ENCODE results near the gene RNF38. TPM values are rescaled to one million over a fixed set of nuclear protein-coding genes. Genes with fewer than 3 reads are reported as not detected.

RNF38 gene
- polyA plus RNA-seq, 1 donor from 2014 or later: 61.9 TPM

DNA sequence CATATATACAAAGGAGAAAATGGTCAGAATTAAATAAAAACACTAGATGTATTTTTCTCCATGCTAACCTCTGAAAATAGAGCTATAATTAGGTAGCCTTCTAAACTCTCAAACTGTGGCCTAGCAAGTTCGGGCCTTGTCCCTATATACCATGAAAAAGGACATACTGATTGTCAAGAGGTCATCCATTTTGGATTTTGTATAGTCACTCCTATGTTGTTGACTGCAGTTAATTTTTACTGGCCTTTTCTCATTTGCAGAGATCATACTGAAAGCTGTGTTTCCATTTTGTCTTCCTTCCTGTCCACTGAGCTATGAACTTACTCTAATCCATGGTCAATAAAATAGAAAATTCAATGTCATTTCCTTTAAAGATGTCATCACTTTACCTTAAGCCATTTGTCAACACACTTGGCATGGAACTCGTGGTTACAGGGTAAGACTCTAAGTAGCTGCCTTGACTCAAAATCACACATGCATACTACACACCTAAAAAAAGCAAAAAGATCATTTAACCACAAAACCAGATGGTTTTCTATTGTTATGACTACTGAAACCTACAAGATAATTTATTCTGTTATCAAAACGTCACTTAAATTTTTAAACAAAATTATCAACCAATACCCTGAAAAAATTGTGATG lies 58.0 kb downstream of the RNF38 start:
- no peaks in the 10 kb centered on the region for H3K27me3 ChIP-seq (ENCODE audit: insufficient read depth, low read depth, low read length)
- H3K9me2 ChIP-seq (ENCODE audit: insufficient read depth, low read length): no peaks in the 10 kb centered on the region
- TF ChIP-seq RAD21 (conservative IDR thresholded peaks at IDR 0.05): no peak
- no peak for TF ChIP-seq EP300 (conservative IDR thresholded peaks at IDR 0.05; ENCODE audit: poor library complexity, severe bottlenecking)
- TF ChIP-seq EZH2 (IDR thresholded peaks at IDR 0.05; ENCODE audit: borderline replicate concordance, insufficient read depth, low read length, poor library complexity, severe bottlenecking): no peak
- no peak for TF ChIP-seq MXI1 (conservative IDR thresholded peaks at IDR 0.05; ENCODE audit: poor library complexity, severe bottlenecking)
- TF ChIP-seq SMC3 (conservative IDR thresholded peaks at IDR 0.05; ENCODE audit: poor library complexity): no peak
- TF ChIP-seq TAF1 (IDR thresholded peaks at IDR 0.05; ENCODE audit: low read depth): no peak
- TF ChIP-seq, protein P1, sequence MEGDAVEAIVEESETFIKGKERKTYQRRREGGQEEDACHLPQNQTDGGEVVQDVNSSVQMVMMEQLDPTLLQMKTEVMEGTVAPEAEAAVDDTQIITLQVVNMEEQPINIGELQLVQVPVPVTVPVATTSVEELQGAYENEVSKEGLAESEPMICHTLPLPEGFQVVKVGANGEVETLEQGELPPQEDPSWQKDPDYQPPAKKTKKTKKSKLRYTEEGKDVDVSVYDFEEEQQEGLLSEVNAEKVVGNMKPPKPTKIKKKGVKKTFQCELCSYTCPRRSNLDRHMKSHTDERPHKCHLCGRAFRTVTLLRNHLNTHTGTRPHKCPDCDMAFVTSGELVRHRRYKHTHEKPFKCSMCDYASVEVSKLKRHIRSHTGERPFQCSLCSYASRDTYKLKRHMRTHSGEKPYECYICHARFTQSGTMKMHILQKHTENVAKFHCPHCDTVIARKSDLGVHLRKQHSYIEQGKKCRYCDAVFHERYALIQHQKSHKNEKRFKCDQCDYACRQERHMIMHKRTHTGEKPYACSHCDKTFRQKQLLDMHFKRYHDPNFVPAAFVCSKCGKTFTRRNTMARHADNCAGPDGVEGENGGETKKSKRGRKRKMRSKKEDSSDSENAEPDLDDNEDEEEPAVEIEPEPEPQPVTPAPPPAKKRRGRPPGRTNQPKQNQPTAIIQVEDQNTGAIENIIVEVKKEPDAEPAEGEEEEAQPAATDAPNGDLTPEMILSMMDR (IDR thresholded peaks at IDR 0.05; ENCODE audit: poor library complexity, severe bottlenecking): no peak
- no peak for TF ChIP-seq POLR2AphosphoS5 (IDR thresholded peaks at IDR 0.05)
- no peak for TF ChIP-seq REST (IDR thresholded peaks at IDR 0.05; ENCODE audit: borderline replicate concordance)
- H3K4me2 ChIP-seq (ENCODE audit: low read length): no peak overlapping the region
- peaks cover 14% of the 10 kb centered on the region for H3K36me3 ChIP-seq (ENCODE audit: insufficient read depth, low read length)
- H3K4me3 ChIP-seq (ENCODE audit: low read length): no peak overlapping the region
- H3K9ac ChIP-seq (ENCODE audit: low read length): no peak overlapping the region
- no peaks in the 10 kb centered on the region for H4K20me1 ChIP-seq (ENCODE audit: insufficient read depth)
- H2AFZ ChIP-seq (ENCODE audit: low read depth, low read length): no peak overlapping the region
- H3K79me2 ChIP-seq (replicated peaks; ENCODE audit: insufficient read depth, low read length): no peaks in the 10 kb centered on the region
- H3K9me3 ChIP-seq (ENCODE audit: low read length): no peaks in the 10 kb centered on the region
- no peak overlapping the region for H3K27ac ChIP-seq (ENCODE audit: low read length)
- H3F3A ChIP-seq (ENCODE audit: insufficient read depth, low read length, poor library complexity, severe bottlenecking): no peaks in the 10 kb centered on the region

- no peaks in the 10 kb centered on the region for H3K9me2 ChIP-seq (ENCODE audit: insufficient read depth, low read length)
- no peaks in the 10 kb centered on the region for H3K36me3 ChIP-seq (ENCODE audit: insufficient read depth, low read length)
- no peaks in the 10 kb centered on the region for H3K27me3 ChIP-seq (ENCODE audit: insufficient read depth, low read depth, low read length)
- no peak overlapping the region for H2AFZ ChIP-seq (ENCODE audit: low read depth, low read length)
- no peak overlapping the region for H3K4me2 ChIP-seq (ENCODE audit: low read length)
- no peak overlapping the region for H3K27ac ChIP-seq (ENCODE audit: low read length)
- no peaks in the 10 kb centered on the region for H3F3A ChIP-seq (ENCODE audit: insufficient read depth, low read length, poor library complexity, severe bottlenecking)
- H3K4me3 ChIP-seq (ENCODE audit: low read length): no peak overlapping the region
- H3K9me3 ChIP-seq (ENCODE audit: low read length): no peaks in the 10 kb centered on the region
- no peaks in the 10 kb centered on the region for H3K79me2 ChIP-seq (replicated peaks; ENCODE audit: insufficient read depth, low read length)
- no peak overlapping the region for H3K9ac ChIP-seq (ENCODE audit: low read length)
- H4K20me1 ChIP-seq (ENCODE audit: insufficient read depth): no peaks in the 10 kb centered on the region
- TF ChIP-seq EP300 (conservative IDR thresholded peaks at IDR 0.05; ENCODE audit: poor library complexity, severe bottlenecking) (no peak), RAD21 (conservative IDR thresholded peaks at IDR 0.05) (no peak), REST (IDR thresholded peaks at IDR 0.05; ENCODE audit: borderline replicate concordance) (no peak), MXI1 (conservative IDR thresholded peaks at IDR 0.05; ENCODE audit: poor library complexity, severe bottlenecking) (no peak), EZH2 (IDR thresholded peaks at IDR 0.05; ENCODE audit: borderline replicate concordance, insufficient read depth, low read length, poor library complexity, severe bottlenecking) (no peak), TAF1 (IDR thresholded peaks at IDR 0.05; ENCODE audit: low read depth) (no peak), POLR2AphosphoS5 (IDR thresholded peaks at IDR 0.05) (no peak), SMC3 (conservative IDR thresholded peaks at IDR 0.05; ENCODE audit: poor library complexity) (no peak)
- TF ChIP-seq, protein P1 (IDR thresholded peaks at IDR 0.05; ENCODE audit: poor library complexity, severe bottlenecking): no peak
These were observed 62.2 kb downstream of the RNF38 start for GRCh38 chr9:36337865-36338264.

Data from neural cell (in vitro differentiated cells).